Mesendoderm (in vitro differentiated cells): ENCODE data around the gene KCNN1.

Experiments used
- DNase-seq: peaks from one replicate; pipeline ENCODE4 v3.0.0; 2013
- H2AK5ac ChIP-seq: 2 replicates; pipeline ENCODE4 v1.6.1; 2013; ENCODE audit warnings: low read length, inconsistent platforms
- H2BK120ac ChIP-seq: 2 replicates; pipeline ENCODE4 v1.6.1; 2013; ENCODE audit warnings: low read depth, mild to moderate bottlenecking, low read length, moderate library complexity, mixed read lengths
- H2BK15ac ChIP-seq: replicated peaks from 2 replicates; pipeline ENCODE4 v1.6.1; 2013; ENCODE audit warnings: low read depth, mild to moderate bottlenecking, moderate library complexity
- H2BK5ac ChIP-seq: 2 replicates; pipeline ENCODE4 v1.6.1; 2013; ENCODE audit warnings: low read length, inconsistent platforms
- H3K18ac ChIP-seq: 2 replicates; pipeline ENCODE4 v1.6.1; 2013; ENCODE audit warnings: mild to moderate bottlenecking, low read length, mixed read lengths
- H3K23ac ChIP-seq: one replicate; pipeline ENCODE4 v1.6.1; 2013; ENCODE audit warnings: low read length
- H3K27ac ChIP-seq: 2 replicates; pipeline ENCODE4 v1.5.1; 2013; ENCODE audit warnings: low read depth, mild to moderate bottlenecking, inconsistent platforms, low read length, moderate library complexity
- H3K27me3 ChIP-seq: 2 replicates; pipeline ENCODE4 v1.6.1; 2013; ENCODE audit warnings: low read length, control low read depth, mild to moderate bottlenecking, inconsistent platforms; ENCODE audit not compliant: insufficient read depth, poor library complexity
- H3K36me3 ChIP-seq: 2 replicates; pipeline ENCODE4 v1.6.1; 2013; ENCODE audit warnings: low read length, inconsistent platforms; ENCODE audit not compliant: control insufficient read depth, insufficient read depth
- H3K4ac ChIP-seq: one replicate; pipeline ENCODE4 v1.6.1; 2013; ENCODE audit warnings: low read depth, mild to moderate bottlenecking, low read length, moderate library complexity
- H3K4me1 ChIP-seq: 2 replicates; pipeline ENCODE4 v1.6.1; 2013; ENCODE audit warnings: low read depth, low read length, inconsistent platforms; ENCODE audit not compliant: control insufficient read depth
- H3K4me2 ChIP-seq: 2 replicates; pipeline ENCODE4 v1.6.1; 2013; ENCODE audit warnings: low read length
- H3K4me3 ChIP-seq: 2 replicates; pipeline ENCODE4 v1.5.1; 2013; ENCODE audit warnings: mild to moderate bottlenecking, low read length
- H3K56ac ChIP-seq: one replicate; pipeline ENCODE4 v1.6.1; 2013; ENCODE audit warnings: low read length
- H3K79me1 ChIP-seq: 2 replicates; pipeline ENCODE4 v1.6.1; 2013; ENCODE audit warnings: low read length, inconsistent platforms
- H3K79me2 ChIP-seq: 2 replicates; pipeline ENCODE4 v1.6.1; 2013; ENCODE audit warnings: mild to moderate bottlenecking, low read length; ENCODE audit not compliant: control insufficient read depth, insufficient read depth
- H3K9ac ChIP-seq: 2 replicates; pipeline ENCODE4 v1.6.1; 2013; ENCODE audit warnings: low read length, inconsistent platforms
- H4K5ac ChIP-seq: one replicate; pipeline ENCODE4 v1.6.1; 2013; ENCODE audit warnings: low read length
- H4K8ac ChIP-seq: one replicate; pipeline ENCODE4 v1.6.1; 2013; ENCODE audit warnings: low read depth, mild to moderate bottlenecking, control low read depth, low read length, moderate library complexity
- WGBS: extraction: QIAGEN DNeasy Blood & Tissue Kit; methylation state at CpG from one replicate; pipeline ENCODE4 v1.1.7; 2013; ENCODE audit warnings: low lambda C conversion rate, missing lambda C conversion rate; ENCODE audit not compliant: insufficient coverage; ENCODE audit errors: extremely low coverage; 5-methylcytosine and 5-hydroxymethylcytosine counted together

KCNN1 gene

GRCh38 chr19:18020212-18021085 is 53.5 kb downstream of the KCNN1 start:
- no peaks in the 10 kb centered on the region for H3K79me2 ChIP-seq
- DNase-seq: no peak
- H4K5ac ChIP-seq: no peak overlapping the region
- H3K27me3 ChIP-seq: no peaks in the 10 kb centered on the region
- no peak overlapping the region for H2BK120ac ChIP-seq
- H3K79me1 ChIP-seq: no peaks in the 10 kb centered on the region
- H3K9ac ChIP-seq: no peak overlapping the region
- no peaks in the 10 kb centered on the region for H3K4me1 ChIP-seq
- H3K18ac ChIP-seq: no peak overlapping the region
- H3K4ac ChIP-seq: no peak overlapping the region
- H3K4me3 ChIP-seq: no peak overlapping the region
- no peak overlapping the region for H4K8ac ChIP-seq
- no peak overlapping the region for H2BK15ac ChIP-seq
- H2BK5ac ChIP-seq: no peak overlapping the region
- H3K23ac ChIP-seq: no peak overlapping the region
- WGBS: no CpG with 5 or more reads among the region's 16 CpGs
- no peak overlapping the region for H3K4me2 ChIP-seq
- H3K56ac ChIP-seq: no peak overlapping the region
- no peaks in the 10 kb centered on the region for H3K36me3 ChIP-seq
- no peak overlapping the region for H3K27ac ChIP-seq
- H2AK5ac ChIP-seq: no peak overlapping the region

DNA sequence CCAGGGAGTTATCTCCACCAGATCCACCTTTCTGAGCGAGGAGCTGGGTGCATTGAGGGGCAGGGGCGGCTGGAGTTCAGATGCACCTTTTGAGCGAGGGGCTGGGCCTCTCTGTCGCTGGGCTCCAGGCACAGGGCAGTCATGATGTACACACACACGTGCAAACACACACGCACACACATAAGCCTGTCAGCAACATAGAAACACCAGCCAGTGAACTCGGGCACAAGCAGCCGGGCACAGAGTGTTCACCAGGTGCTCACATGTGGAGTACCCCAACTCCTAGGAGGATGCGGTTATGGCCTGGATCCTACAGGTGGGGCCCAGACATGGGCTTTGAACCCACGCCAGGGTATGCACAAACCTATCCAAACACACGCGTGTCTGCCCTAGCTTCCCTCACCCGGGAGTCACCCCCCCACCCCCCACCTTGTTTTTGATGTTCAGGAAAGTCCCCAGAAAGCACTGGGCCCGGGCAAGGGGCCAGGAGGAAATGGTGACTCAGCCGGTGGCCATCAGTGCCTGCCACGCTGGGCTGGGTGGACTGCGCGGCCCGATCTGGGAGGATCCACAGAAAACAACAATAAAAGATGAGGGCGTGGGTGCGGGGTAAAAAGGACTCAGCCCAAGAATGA is 54.3 kb downstream of the KCNN1 start:
- H3K27me3 ChIP-seq: no peaks in the 10 kb centered on the region
- no peak for DNase-seq

GRCh38 chr19:18023622-18024251 is 56.8 kb downstream of the KCNN1 start:
- Histone ChIP-seq H4K8ac (no peak overlapping the region), H2BK120ac (no peak overlapping the region), H3K36me3 (no peaks in the 10 kb centered on the region), H3K27me3 (no peaks in the 10 kb centered on the region), H3K79me2 (no peaks in the 10 kb centered on the region), H3K4ac (no peak overlapping the region), H2BK15ac (no peak overlapping the region), H3K56ac (no peak overlapping the region), H3K4me1 (no peaks in the 10 kb centered on the region), H2AK5ac (no peak overlapping the region), H3K23ac (no peak overlapping the region), H3K27ac (no peak overlapping the region), H3K18ac (no peak overlapping the region), H3K4me3 (no peak overlapping the region), H2BK5ac (no peak overlapping the region), H3K4me2 (no peak overlapping the region), H3K9ac (no peak overlapping the region), H3K79me1 (no peaks in the 10 kb centered on the region), H4K5ac (no peak overlapping the region)
- DNase-seq: no peak
- no CpG with 5 or more reads among the region's 23 CpGs for WGBS

More for the DNA sequence above, 54.3 kb downstream of the KCNN1 start:
- no peak overlapping the region for H3K18ac ChIP-seq
- H2BK5ac ChIP-seq: no peak overlapping the region
- no peaks in the 10 kb centered on the region for H3K4me1 ChIP-seq
- H3K23ac ChIP-seq: no peak overlapping the region
- H2BK120ac ChIP-seq: no peak overlapping the region
- H3K4me3 ChIP-seq: no peak overlapping the region
- H3K4me2 ChIP-seq: no peak overlapping the region
- H2BK15ac ChIP-seq: no peak overlapping the region
- H3K27ac ChIP-seq: no peak overlapping the region
- WGBS: no CpG with 5 or more reads among the region's 21 CpGs
- H3K36me3 ChIP-seq: no peaks in the 10 kb centered on the region
- no peak overlapping the region for H4K8ac ChIP-seq
- H4K5ac ChIP-seq: no peak overlapping the region
- no peaks in the 10 kb centered on the region for H3K79me1 ChIP-seq
- H3K4ac ChIP-seq: no peak overlapping the region
- H2AK5ac ChIP-seq: no peak overlapping the region
- H3K56ac ChIP-seq: no peak overlapping the region
- no peaks in the 10 kb centered on the region for H3K79me2 ChIP-seq
- no peak overlapping the region for H3K9ac ChIP-seq

DNA sequence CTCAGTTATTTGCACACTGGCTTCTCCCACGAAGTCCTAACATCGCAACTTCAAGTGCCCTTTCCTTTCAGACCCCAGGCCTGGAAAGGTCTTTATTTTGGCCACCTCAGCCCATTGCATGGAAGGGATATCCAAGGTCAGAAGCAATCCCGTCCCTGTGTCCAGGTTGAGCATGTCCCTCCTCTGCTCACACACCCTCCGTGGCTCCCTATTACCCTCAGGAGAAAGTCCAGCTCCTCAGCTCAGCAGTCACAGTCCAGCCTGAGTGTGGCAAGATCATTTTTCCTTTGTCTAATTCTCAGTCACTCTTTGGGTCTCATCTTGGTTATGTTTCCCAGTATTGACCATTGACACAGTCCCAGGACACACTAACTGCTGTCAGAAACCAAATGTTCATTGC is 60.2 kb downstream of the KCNN1 start:
- no peak overlapping the region for H2BK5ac ChIP-seq
- no peak overlapping the region for H4K5ac ChIP-seq
- H2BK120ac ChIP-seq: no peak overlapping the region
- no peaks in the 10 kb centered on the region for H3K79me2 ChIP-seq
- H3K4me1 ChIP-seq: no peaks in the 10 kb centered on the region
- H3K27ac ChIP-seq: no peak overlapping the region
- H3K9ac ChIP-seq: no peak overlapping the region
- no peak for DNase-seq
- H3K4me2 ChIP-seq: no peak overlapping the region
- H2AK5ac ChIP-seq: no peak overlapping the region
- H4K8ac ChIP-seq: no peak overlapping the region
- H3K79me1 ChIP-seq: no peaks in the 10 kb centered on the region
- H3K4me3 ChIP-seq: no peak overlapping the region
- no peak overlapping the region for H3K23ac ChIP-seq
- no peak overlapping the region for H3K56ac ChIP-seq
- H3K4ac ChIP-seq: no peak overlapping the region
- no peaks in the 10 kb centered on the region for H3K36me3 ChIP-seq
- H2BK15ac ChIP-seq: no peak overlapping the region
- no CpG with 5 or more reads among the region's 4 CpGs for WGBS
- H3K18ac ChIP-seq: no peak overlapping the region
- H3K27me3 ChIP-seq: no peaks in the 10 kb centered on the region

DNA sequence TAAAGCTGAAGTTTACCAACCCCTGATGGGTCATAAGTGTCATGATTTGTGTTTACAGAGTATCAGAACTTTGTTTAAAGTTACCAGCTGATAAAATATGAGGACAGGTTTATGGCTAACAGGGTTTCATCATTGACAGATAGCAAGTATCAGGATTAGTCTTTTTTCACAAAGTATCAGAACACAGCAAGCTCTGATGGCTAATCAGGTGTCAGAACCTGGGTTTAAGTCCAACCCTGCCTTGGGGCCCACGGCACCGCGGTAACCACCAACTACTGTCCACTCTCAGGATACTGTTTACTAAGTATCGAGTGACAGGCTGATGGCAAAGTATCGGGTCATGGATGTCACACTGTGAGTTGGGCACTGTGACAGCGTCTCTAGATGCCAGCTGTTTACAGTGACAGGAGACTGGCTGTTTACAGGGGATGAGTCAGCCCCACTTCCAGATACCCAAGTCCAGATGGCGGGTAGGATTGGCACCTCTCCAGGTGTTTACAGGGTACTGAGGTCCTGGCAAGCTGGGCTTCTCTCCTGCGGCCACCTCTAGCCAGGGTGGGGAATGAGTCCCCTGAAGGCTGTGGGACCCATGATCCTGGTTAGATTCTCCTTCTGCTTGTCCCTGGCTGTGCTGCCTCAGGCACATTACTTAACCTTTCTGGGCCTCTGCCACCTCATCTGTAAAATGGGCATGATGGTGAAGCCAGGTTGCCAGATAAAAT is 62.9 kb downstream of the KCNN1 start:
- Histone ChIP-seq H3K36me3 (no peaks in the 10 kb centered on the region), H2AK5ac (no peak overlapping the region), H3K56ac (no peak overlapping the region), H3K18ac (no peak overlapping the region), H3K23ac (no peak overlapping the region), H3K4ac (no peak overlapping the region), H3K27ac (no peak overlapping the region), H3K79me1 (no peaks in the 10 kb centered on the region), H3K4me1 (no peaks in the 10 kb centered on the region), H4K8ac (no peak overlapping the region), H3K27me3 (no peaks in the 10 kb centered on the region), H3K4me3 (no peak overlapping the region), H2BK15ac (no peak overlapping the region), H3K79me2 (no peaks in the 10 kb centered on the region), H4K5ac (no peak overlapping the region), H3K4me2 (no peak overlapping the region), H2BK5ac (no peak overlapping the region), H3K9ac (no peak overlapping the region), H2BK120ac (no peak overlapping the region)
- no CpG with 5 or more reads among the region's 8 CpGs for WGBS
- no peak for DNase-seq
